DMS114 treated with DMSO at 0.1 percent for 48 hours (cell line): Measurements from ENCODE around the gene SCGB3A2.

Experiments
- DNase-seq: peaks from one replicate; lab custom pipeline; 2025; ENCODE audit not compliant: unreplicated experiment; lab: John Stamatoyannopoulos, UW

SCGB3A2 gene

GRCh38 chr5:147878066-147878759 lies at the start of gene SCGB3A2:
SCGB3A2 (plus strand) TSS chr5:147878711; CDS start chr5:147878804, 93 bp downstream.
- DNase-seq, result no peak

GRCh38 chr5:147830035-147830434 lies 48.5 kb upstream of the SCGB3A2 start:
- no peak for DNase-seq

GRCh38 chr5:147831465-147831864 lies 47.0 kb upstream of the SCGB3A2 start, which contains the start of gene SPINK1:
SPINK1 (minus strand) TSS chr5:147831671; CDS start chr5:147831577, 94 bp downstream.
- no peak for DNase-seq

- DNase-seq, result no peak
Observed at GRCh38 chr5:147832541-147832940, 46.0 kb upstream of the SCGB3A2 start.

GRCh38 chr5:147835386-147835798 lies 43.1 kb upstream of the SCGB3A2 start:
- no peak for DNase-seq

GRCh38 chr5:147836439-147836838 lies 42.1 kb upstream of the SCGB3A2 start:
- no peak for DNase-seq

GRCh38 chr5:147842869-147843268 lies 35.6 kb upstream of the SCGB3A2 start:
- no peak for DNase-seq

GRCh38 chr5:147844846-147845245 lies 33.7 kb upstream of the SCGB3A2 start:
- DNase-seq, result no peak

GRCh38 chr5:147845618-147846017 lies 32.9 kb upstream of the SCGB3A2 start:
- no peak for DNase-seq

- DNase-seq, result no peak
Observed at GRCh38 chr5:147849226-147849625, 29.3 kb upstream of the SCGB3A2 start.

GRCh38 chr5:147851578-147851977 lies 26.9 kb upstream of the SCGB3A2 start:
- DNase-seq, result no peak

- DNase-seq, result no peak
Observed at GRCh38 chr5:147852365-147852764, 26.1 kb upstream of the SCGB3A2 start.

- DNase-seq, result no peak
Observed at GRCh38 chr5:147853372-147853987, 25.0 kb upstream of the SCGB3A2 start.

- DNase-seq, result no peak
Observed at GRCh38 chr5:147854331-147854730, 24.2 kb upstream of the SCGB3A2 start.

GRCh38 chr5:147854894-147855773 lies 23.4 kb upstream of the SCGB3A2 start:
- no peak for DNase-seq

GRCh38 chr5:147855774-147856069 lies 22.8 kb upstream of the SCGB3A2 start:
- no peak for DNase-seq

GRCh38 chr5:147856801-147857200 lies 21.7 kb upstream of the SCGB3A2 start:
- DNase-seq, result no peak

- DNase-seq, result peak; percentile 9
Observed at GRCh38 chr5:147857302-147858129, 21.0 kb upstream of the SCGB3A2 start.

GRCh38 chr5:147858565-147858964 lies 19.9 kb upstream of the SCGB3A2 start:
- DNase-seq, result no peak

- DNase-seq, result no peak
Observed at GRCh38 chr5:147859962-147860640, 18.4 kb upstream of the SCGB3A2 start.
